ENCODE results near the gene UNC13C. TPM values are rescaled to one million over a fixed set of nuclear protein-coding genes. Genes with fewer than 3 reads are reported as not detected.

The UNC13C gene
- total and polyA plus RNA-seq, 10 of the 15 experiments (the other 5 are each of a cell fraction or from before 2014, with no cell fraction given), result 9.9 to 81.3 (median 25.0) TPM

GRCh38 chr15:54197995-54198394 lies 219.8 kb downstream of the UNC13C start:
- intact Hi-C loops (cut with micrococcal nuclease; ENCODE audit: unreplicated experiment) (no loop called here), in situ Hi-C loops (cut with MboI) (no loop called here)
- DNase-seq (ENCODE audit: low read depth, low spot score) (no peak), FAIRE-seq (no peak), ATAC-seq (no peak)
- Histone ChIP-seq H3K4me1 (ENCODE audit: control insufficient read depth, insufficient read depth, low read length) (no peaks in the 10 kb centered on the region), H3K79me2 (ENCODE audit: control insufficient read depth, insufficient read depth, low read length) (no peaks in the 10 kb centered on the region), H2AFZ (ENCODE audit: control insufficient read depth, low read depth, low read length) (no peak overlapping the region), H3K4me3 (no peak overlapping the region), H3K27me3 (replicated peaks in 1 of 2; ENCODE audit: control insufficient read depth in 2 of 2, insufficient read depth in 2 of 2, low read length in 1 of 2) (no peaks in the 10 kb centered on the region), H3K9me3 (replicated peaks; ENCODE audit: control insufficient read depth, insufficient read depth, low read length) (no peaks in the 10 kb centered on the region), H3K9ac (ENCODE audit: control insufficient read depth, insufficient read depth, low read length) (no peak overlapping the region), H4K20me1 (ENCODE audit: control insufficient read depth, insufficient read depth) (no peaks in the 10 kb centered on the region), H3K4me2 (ENCODE audit: control insufficient read depth, insufficient read depth) (no peak overlapping the region), H3K36me3 (ENCODE audit: control insufficient read depth in 2 of 2, insufficient read depth in 2 of 2, low read length in 1 of 2) (no peaks in the 10 kb centered on the region), H3K27ac (ENCODE audit: control insufficient read depth, insufficient read depth) (no peak overlapping the region)
- ChIA-PET SMC1A (ENCODE audit: uncharacterized antibody, unreplicated experiment) (interaction anchor here (0.6 to 5.5 kb wide), 8 partner anchors 8 to 212 kb away, joined by 3 to 32 read pairs (median 3); no protein-coding TSS in a partner anchor), POLR2A (interaction anchor here (0.8 to 1.2 kb wide), 2 partner anchors 8 to 89 kb away, joined by 3 to 4 read pairs; no protein-coding TSS in a partner anchor), RAD21 (ENCODE audit: unreplicated experiment) (interaction anchor here (1.2 kb wide), 1 partner anchor 16 kb away, joined by 3 read pairs; no protein-coding TSS in a partner anchor), CTCF (interaction anchor here (1.0 kb wide), 1 partner anchor 31 kb away, joined by 3 read pairs; no protein-coding TSS in a partner anchor)
- WGBS (ENCODE audit: insufficient coverage, insufficient replicate concordance, low lambda C conversion rate, missing lambda C conversion rate), result 25% methylated on average over 1 of the region's 1 CpG
- no TSS peak for BruUV-seq (replicated peaks)
- TF ChIP-seq ATF2 (IDR thresholded peaks at IDR 0.05; ENCODE audit: low read length), result no peak
- TF ChIP-seq EGR1 (IDR thresholded peaks at IDR 0.05; ENCODE audit: borderline replicate concordance in 1 of 2, low read depth in 2 of 2, low read length in 2 of 2), result no peak
- no peak for TF ChIP-seq BHLHE40 (IDR thresholded peaks at IDR 0.05; ENCODE audit: borderline replicate concordance in 1 of 2, low read depth in 2 of 2, low read length in 1 of 2)
- no peak for TF ChIP-seq SUPT20H (IDR thresholded peaks at IDR 0.05; ENCODE audit: borderline replicate concordance, control insufficient read depth, low read depth, low read length)
- no peak for TF ChIP-seq IRF4 (IDR thresholded peaks at IDR 0.05; ENCODE audit: low read depth, low read length)
- no peak for TF ChIP-seq USF2 (IDR thresholded peaks at IDR 0.05; ENCODE audit: borderline replicate concordance, low read depth, low read length)

Measured in GM12878 (cell line).